Measurements from ENCODE around the gene EIF2B5.
A peak's percentile ranks its signal among the peaks of the same experiment; 100 is the strongest.

EIF2B5 gene

GRCh38 chr3:184174646-184175492 lies 39.7 kb downstream of the EIF2B5 start, which contains the start of gene AP2M1:
Gene AP2M1 (plus strand): TSS chr3:184174855. CDS start chr3:184176994, 2,139 bp downstream.
- peak within 1 kb of the TSS; percentile 74 for H3K4me3 ChIP-seq (ENCODE audit: low read depth, low read length)
- TF ChIP-seq CTCF (IDR thresholded peaks at IDR 0.05; ENCODE audit: low read depth, low read length), result peak; percentile 9
- DNase-seq (ENCODE audit: low read depth, low spot score), result peak; percentile 99
- in situ Hi-C loops (cut with HindIII; ENCODE audit: low sequenced_read_pairs), result no loop called here

DNA sequence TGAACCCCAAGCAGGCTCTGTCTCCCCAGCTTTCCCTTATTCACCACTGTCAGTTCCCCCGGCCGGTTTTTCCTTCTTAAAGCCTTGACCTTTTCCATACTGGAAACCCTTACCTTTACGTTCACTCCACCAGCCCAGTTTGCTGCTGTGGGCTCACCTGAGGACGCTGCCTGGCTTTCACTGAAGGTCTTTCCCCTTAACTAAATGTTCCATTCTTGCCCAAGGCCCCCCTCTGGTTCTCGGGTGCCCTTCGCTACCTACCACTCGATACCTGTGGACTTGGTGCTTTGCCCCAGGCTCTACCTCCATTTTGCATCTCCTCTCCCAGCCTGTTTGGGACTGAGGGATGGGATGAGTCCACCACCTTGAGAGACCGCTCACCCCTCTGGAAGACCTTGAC lies 40.3 kb downstream of the EIF2B5 start:
- in situ Hi-C loops (cut with HindIII; ENCODE audit: low sequenced_read_pairs), result no loop called here
- no peak for DNase-seq (ENCODE audit: low read depth, low spot score)
- H3K4me3 ChIP-seq (ENCODE audit: low read depth, low read length), result peak overlapping the region; percentile 74
- no peak for TF ChIP-seq CTCF (IDR thresholded peaks at IDR 0.05; ENCODE audit: low read depth, low read length)

DNA sequence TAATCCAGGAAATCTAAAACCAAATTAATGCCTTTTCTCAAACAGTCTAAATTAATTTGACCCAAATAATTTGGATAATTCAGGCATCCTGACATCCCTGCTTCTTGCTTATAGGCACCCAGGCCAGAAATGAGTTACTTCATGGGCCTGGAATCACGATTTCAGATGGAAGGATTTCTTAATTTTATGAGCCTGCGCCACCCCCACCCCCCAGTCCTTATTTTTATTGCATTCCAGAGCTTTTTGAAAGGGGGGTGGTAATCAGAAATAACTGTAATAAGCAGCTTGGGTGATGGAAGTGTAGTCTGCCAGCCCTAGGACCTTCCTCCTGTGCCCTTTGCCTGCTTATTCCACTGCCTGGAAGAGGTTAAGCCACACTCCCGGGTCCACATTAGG lies 40.8 kb downstream of the EIF2B5 start:
- TF ChIP-seq CTCF (IDR thresholded peaks at IDR 0.05; ENCODE audit: low read depth, low read length), result no peak
- H3K4me3 ChIP-seq (ENCODE audit: low read depth, low read length), result peak overlapping the region; percentile 74
- in situ Hi-C loops (cut with HindIII; ENCODE audit: low sequenced_read_pairs), result no loop called here
- DNase-seq (ENCODE audit: low read depth, low spot score), result no peak

GRCh38 chr3:184176377-184177330 lies 41.5 kb downstream of the EIF2B5 start:
- in situ Hi-C loops (cut with HindIII; ENCODE audit: low sequenced_read_pairs), result no loop called here
- DNase-seq (ENCODE audit: low read depth, low spot score), result peak; percentile 98
- H3K4me3 ChIP-seq (ENCODE audit: low read depth, low read length), result peak overlapping the region; percentile 74
- no peak for TF ChIP-seq CTCF (IDR thresholded peaks at IDR 0.05; ENCODE audit: low read depth, low read length)

- H3K4me3 ChIP-seq (ENCODE audit: low read depth, low read length), result peak overlapping the region; percentile 74
- in situ Hi-C loops (cut with HindIII; ENCODE audit: low sequenced_read_pairs), result no loop called here
- no peak for TF ChIP-seq CTCF (IDR thresholded peaks at IDR 0.05; ENCODE audit: low read depth, low read length)
- peak; percentile 38 for DNase-seq (ENCODE audit: low read depth, low spot score)
These were observed 42.2 kb downstream of the EIF2B5 start for GRCh38 chr3:184177331-184177731.

GRCh38 chr3:184177767-184178306 lies 42.7 kb downstream of the EIF2B5 start:
- in situ Hi-C loops (cut with HindIII; ENCODE audit: low sequenced_read_pairs), result no loop called here
- TF ChIP-seq CTCF (IDR thresholded peaks at IDR 0.05; ENCODE audit: low read depth, low read length), result no peak
- no peak for DNase-seq (ENCODE audit: low read depth, low spot score)
- no peak overlapping the region for H3K4me3 ChIP-seq (ENCODE audit: low read depth, low read length)

Measured in astrocyte of the spinal cord (primary cell).